Ishikawa (cell line): ENCODE results near the gene PWP1.

ENCODE experiments used
- CEBPB ChIP-seq: IDR thresholded peaks from 2 replicates; pipeline ENCODE4 v1.6.1; 2012
- CREB1 ChIP-seq: IDR thresholded peaks from 2 replicates; pipeline ENCODE4 v1.6.1; 2012; ENCODE audit warnings: low read depth
- EGR1 ChIP-seq: IDR thresholded peaks from 2 replicates; pipeline ENCODE4 v1.6.1; 2012
- EP300 ChIP-seq: IDR thresholded peaks from 2 replicates; pipeline ENCODE4 v1.6.1; 2012; ENCODE audit warnings: borderline replicate concordance
- FOXM1 ChIP-seq: IDR thresholded peaks from 2 replicates; pipeline ENCODE4 v1.6.1; 2012; ENCODE audit warnings: low read depth, borderline replicate concordance
- NFIC ChIP-seq: IDR thresholded peaks from 2 replicates; pipeline ENCODE4 v1.6.1; 2012
- RAD21 ChIP-seq: IDR thresholded peaks from 2 replicates; pipeline ENCODE4 v1.6.1; 2012; ENCODE audit warnings: low read depth
- TAF1 ChIP-seq: IDR thresholded peaks from 2 replicates; pipeline ENCODE4 v1.6.1; 2012; ENCODE audit warnings: low read depth, mild to moderate bottlenecking
- TCF12 ChIP-seq: IDR thresholded peaks from 2 replicates; pipeline ENCODE4 v1.6.1; 2012; ENCODE audit warnings: low read depth
- TEAD4 ChIP-seq: IDR thresholded peaks from 2 replicates; pipeline ENCODE4 v1.6.1; 2012
- YY1 ChIP-seq: IDR thresholded peaks from 2 replicates; pipeline ENCODE4 v1.6.1; 2012; ENCODE audit warnings: low read depth
- ZBTB7A ChIP-seq: IDR thresholded peaks from 2 replicates; pipeline ENCODE4 v1.6.1; 2012; ENCODE audit warnings: low read depth
- TF ChIP-seq, protein P1 (sequence below): IDR thresholded peaks from 2 replicates; pipeline ENCODE4 v1.6.1; 2012; ENCODE audit warnings: low read depth, mild to moderate bottlenecking
- TF ChIP-seq, protein P2 (sequence below): IDR thresholded peaks from 2 replicates; pipeline ENCODE4 v1.6.1; 2012
- TF ChIP-seq, protein P3 (sequence below): IDR thresholded peaks from 2 replicates; pipeline ENCODE4 v1.6.1; 2012

Gene PWP1

DNA sequence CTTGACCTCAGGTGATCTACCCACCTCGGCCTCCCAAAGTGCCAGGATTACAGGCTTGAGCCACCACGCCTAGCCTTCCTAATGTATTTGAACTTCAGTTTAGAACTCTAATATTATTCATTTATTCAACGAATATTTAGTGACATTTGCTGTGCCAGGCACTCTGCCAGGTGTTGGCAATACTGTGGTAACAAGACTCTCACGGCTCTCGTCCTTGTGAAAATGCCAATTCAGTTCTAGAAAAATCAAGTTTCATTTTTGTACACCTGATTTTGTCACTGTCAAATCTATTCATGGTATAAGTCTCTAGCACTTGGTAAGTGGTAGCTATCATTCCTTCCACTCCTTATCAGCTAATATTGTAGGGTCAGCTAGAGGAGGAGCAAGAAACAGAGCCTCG is 6.3 kb upstream of the PWP1 start:
- TF ChIP-seq, protein P1, sequence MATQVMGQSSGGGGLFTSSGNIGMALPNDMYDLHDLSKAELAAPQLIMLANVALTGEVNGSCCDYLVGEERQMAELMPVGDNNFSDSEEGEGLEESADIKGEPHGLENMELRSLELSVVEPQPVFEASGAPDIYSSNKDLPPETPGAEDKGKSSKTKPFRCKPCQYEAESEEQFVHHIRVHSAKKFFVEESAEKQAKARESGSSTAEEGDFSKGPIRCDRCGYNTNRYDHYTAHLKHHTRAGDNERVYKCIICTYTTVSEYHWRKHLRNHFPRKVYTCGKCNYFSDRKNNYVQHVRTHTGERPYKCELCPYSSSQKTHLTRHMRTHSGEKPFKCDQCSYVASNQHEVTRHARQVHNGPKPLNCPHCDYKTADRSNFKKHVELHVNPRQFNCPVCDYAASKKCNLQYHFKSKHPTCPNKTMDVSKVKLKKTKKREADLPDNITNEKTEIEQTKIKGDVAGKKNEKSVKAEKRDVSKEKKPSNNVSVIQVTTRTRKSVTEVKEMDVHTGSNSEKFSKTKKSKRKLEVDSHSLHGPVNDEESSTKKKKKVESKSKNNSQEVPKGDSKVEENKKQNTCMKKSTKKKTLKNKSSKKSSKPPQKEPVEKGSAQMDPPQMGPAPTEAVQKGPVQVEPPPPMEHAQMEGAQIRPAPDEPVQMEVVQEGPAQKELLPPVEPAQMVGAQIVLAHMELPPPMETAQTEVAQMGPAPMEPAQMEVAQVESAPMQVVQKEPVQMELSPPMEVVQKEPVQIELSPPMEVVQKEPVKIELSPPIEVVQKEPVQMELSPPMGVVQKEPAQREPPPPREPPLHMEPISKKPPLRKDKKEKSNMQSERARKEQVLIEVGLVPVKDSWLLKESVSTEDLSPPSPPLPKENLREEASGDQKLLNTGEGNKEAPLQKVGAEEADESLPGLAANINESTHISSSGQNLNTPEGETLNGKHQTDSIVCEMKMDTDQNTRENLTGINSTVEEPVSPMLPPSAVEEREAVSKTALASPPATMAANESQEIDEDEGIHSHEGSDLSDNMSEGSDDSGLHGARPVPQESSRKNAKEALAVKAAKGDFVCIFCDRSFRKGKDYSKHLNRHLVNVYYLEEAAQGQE, result no peak
- TF ChIP-seq, protein P2, sequence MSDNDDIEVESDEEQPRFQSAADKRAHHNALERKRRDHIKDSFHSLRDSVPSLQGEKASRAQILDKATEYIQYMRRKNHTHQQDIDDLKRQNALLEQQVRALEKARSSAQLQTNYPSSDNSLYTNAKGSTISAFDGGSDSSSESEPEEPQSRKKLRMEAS, result no peak
- TF ChIP-seq CREB1, result no peak
- no peak for TF ChIP-seq EGR1
- no peak for TF ChIP-seq ZBTB7A
- no peak for TF ChIP-seq TCF12
- TF ChIP-seq TEAD4, result no peak
- TF ChIP-seq NFIC, result no peak
- no peak for TF ChIP-seq FOXM1
- TF ChIP-seq RAD21, result no peak
- TF ChIP-seq, protein P3, sequence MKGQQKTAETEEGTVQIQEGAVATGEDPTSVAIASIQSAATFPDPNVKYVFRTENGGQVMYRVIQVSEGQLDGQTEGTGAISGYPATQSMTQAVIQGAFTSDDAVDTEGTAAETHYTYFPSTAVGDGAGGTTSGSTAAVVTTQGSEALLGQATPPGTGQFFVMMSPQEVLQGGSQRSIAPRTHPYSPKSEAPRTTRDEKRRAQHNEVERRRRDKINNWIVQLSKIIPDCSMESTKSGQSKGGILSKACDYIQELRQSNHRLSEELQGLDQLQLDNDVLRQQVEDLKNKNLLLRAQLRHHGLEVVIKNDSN, result no peak
- no peak for TF ChIP-seq CEBPB

GRCh38 chr12:107681455-107681835 is 4.2 kb upstream of the PWP1 start:
- TF ChIP-seq NFIC (no peak), TEAD4 (no peak), TAF1 (no peak), CREB1 (no peak), YY1 (no peak), EP300 (no peak), TCF12 (no peak), EGR1 (no peak), ZBTB7A (no peak), RAD21 (no peak), FOXM1 (no peak), CEBPB (no peak)
- TF ChIP-seq, protein P2, result no peak
- TF ChIP-seq, protein P1, result no peak
- TF ChIP-seq, protein P3, result no peak

DNA sequence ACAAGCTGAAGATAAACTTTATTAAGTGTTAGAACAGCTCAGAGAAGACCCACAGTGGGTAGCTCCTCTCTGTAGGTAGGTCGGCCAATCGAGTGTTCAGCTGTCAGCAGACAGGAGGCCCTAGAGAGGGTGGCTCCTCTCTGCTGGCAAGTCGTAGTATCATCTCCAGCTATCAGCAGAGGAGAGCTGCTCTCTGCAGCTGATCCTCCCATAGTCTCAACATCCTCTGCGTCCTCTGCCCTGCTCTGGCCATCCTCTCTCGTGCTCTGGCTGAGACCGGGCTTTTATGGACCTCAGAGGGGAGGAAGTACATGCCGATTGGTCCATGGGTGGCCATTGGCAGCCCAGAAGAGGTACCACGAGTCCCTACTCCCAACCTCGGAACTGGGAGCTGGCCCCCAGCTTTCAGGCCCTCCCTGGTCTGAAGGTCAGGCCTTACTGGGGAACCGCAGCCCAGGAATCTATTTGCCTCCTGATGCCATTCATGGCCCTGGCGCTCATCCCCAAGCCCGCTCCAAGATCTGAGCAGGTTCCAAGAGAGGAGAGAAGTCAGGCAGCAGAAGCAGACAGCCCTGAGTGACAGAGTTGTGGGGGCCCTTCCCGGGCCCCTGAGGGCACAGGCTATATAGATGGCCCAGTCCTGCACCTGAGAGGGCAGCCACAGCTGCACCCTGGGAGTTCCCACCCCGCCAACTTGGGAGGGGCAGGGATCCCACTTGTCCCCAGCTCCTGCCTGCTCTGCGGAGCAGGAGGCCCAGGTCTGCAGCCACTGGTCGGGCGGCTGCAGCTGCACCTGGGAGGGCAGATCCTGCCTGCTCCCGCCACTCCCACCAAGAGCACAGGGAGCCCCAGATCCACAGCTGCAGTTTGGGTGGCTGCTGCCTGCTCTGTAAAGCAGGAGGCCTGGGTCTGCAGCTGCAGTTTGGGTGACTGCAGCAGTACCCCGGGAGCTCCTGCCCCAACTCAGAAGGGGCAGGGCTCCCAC is 3.5 kb upstream of the PWP1 start:
- TF ChIP-seq YY1, result no peak
- TF ChIP-seq, protein P1, result no peak
- TF ChIP-seq TAF1, result no peak
- no peak for TF ChIP-seq TCF12
- TF ChIP-seq CEBPB, result no peak
- no peak for TF ChIP-seq EGR1
- TF ChIP-seq ZBTB7A, result no peak
- TF ChIP-seq FOXM1, result no peak
- no peak for TF ChIP-seq TEAD4
- TF ChIP-seq EP300, result no peak
- TF ChIP-seq, protein P2, result no peak
- TF ChIP-seq RAD21, result no peak
- no peak for TF ChIP-seq CREB1
- TF ChIP-seq NFIC, result no peak
- TF ChIP-seq, protein P3, result no peak
